Vagina (tissue), 2 donors: Measurements from ENCODE around the gene TBC1D7.

ENCODE experiments used
- CTCF ChIP-seq, 3 experiments: fragments of 450-650 bp in 2 of 3; fragments of 200-600 bp in 1 of 3; sonication (generic) in 1 of 3; IDR thresholded peaks; one replicate each; pipeline ENCODE4 v1.5.1; 2017 to 2019; ENCODE audit warnings: antibody characterized with exemption in 3 of 3, mild to moderate bottlenecking in 2 of 3, moderate library complexity in 2 of 3
- POLR2A ChIP-seq, 2 donors: fragments of 450-650 bp; IDR thresholded peaks; one replicate each; pipeline ENCODE4 v1.6.1; 2017; ENCODE audit warnings: antibody characterized with exemption in 2 of 2, mild to moderate bottlenecking in 2 of 2, moderate library complexity in 2 of 2

DNA sequence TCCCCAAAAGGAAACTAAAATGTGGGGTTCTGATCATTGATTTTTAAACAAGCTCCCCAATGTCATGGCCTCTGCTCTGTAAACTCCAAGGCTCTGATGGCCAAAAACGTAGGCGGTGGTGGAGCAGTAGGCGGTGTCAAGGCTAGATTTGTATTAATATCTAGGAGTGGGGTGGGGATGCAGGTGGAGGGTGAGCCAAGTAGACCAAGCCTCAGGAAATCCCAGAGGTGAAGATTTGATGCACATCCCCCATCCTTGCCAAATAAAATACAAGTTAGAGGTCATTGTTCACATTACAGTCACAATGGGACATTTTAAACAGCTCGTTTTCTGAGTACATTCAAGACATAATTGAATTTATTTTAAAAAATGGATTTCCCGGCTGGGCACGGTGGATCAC, 30.9 kb upstream of the TBC1D7 start:
- TF ChIP-seq CTCF (IDR thresholded peaks at IDR 0.05) (no peak), POLR2A (IDR thresholded peaks at IDR 0.05) (no peak)
